MM.1S (cell line): ENCODE data around the gene SLC25A17.
A peak's percentile ranks its signal among the peaks of the same experiment; 100 is the strongest.
"Not testable (repeated sequence)": the region's sequence is repeated elsewhere in the genome, so short reads cannot be mapped to it uniquely, and the experiment has no call there.

Experiments
- DNase-seq: peaks from one replicate; pipeline ENCODE4 v3.0.0-alpha.2; 2015
- H2AFZ ChIP-seq: fragments of 300-600 bp; sonication (generic); 2 replicates; pipeline ENCODE4 v1.6.0; 2016; ENCODE audit warnings: antibody characterized with exemption, low read length
- H3F3A ChIP-seq: fragments of 300-600 bp; sonication (generic); 2 replicates; pipeline ENCODE4 v1.6.1; 2016; ENCODE audit warnings: mild to moderate bottlenecking, antibody characterized with exemption, low read length, moderate library complexity, mixed read lengths; ENCODE audit not compliant: insufficient read depth
- H3K27ac ChIP-seq: fragments of 300-600 bp; sonication (generic); 2 replicates; pipeline ENCODE4 v1.5.1; 2016; ENCODE audit warnings: mild to moderate bottlenecking, low read length
- H3K27me3 ChIP-seq: fragments of 300-600 bp; sonication (generic); replicated peaks from 2 replicates; pipeline ENCODE4 v1.6.0; 2016; ENCODE audit warnings: low read length; ENCODE audit not compliant: insufficient read depth
- H3K36me3 ChIP-seq: fragments of 300-600 bp; sonication (generic); replicated peaks from 2 replicates; pipeline ENCODE4 v1.6.1; 2016; ENCODE audit warnings: mild to moderate bottlenecking, low read length, mixed read lengths; ENCODE audit not compliant: insufficient read depth
- H3K4me1 ChIP-seq: fragments of 300-600 bp; sonication (generic); 2 replicates; pipeline ENCODE4 v1.6.1; 2016; ENCODE audit warnings: low read length, mixed read lengths
- H3K4me2 ChIP-seq: fragments of 300-600 bp; sonication (generic); 2 replicates; pipeline ENCODE4 v1.6.0; 2016; ENCODE audit warnings: low read depth, low read length
- H3K4me3 ChIP-seq: fragments of 300-600 bp; sonication (generic); 2 replicates; pipeline ENCODE4 v1.5.1; 2016; ENCODE audit warnings: low read length, mixed read lengths
- H3K79me2 ChIP-seq: fragments of 300-600 bp; sonication (generic); 2 replicates; pipeline ENCODE4 v1.6.1; 2016; ENCODE audit warnings: mixed run types, low read length, mixed read lengths
- H3K9ac ChIP-seq: fragments of 300-600 bp; sonication (generic); 2 replicates; pipeline ENCODE4 v1.6.1; 2016; ENCODE audit warnings: low read length, mixed read lengths
- H3K9me2 ChIP-seq: fragments of 300-600 bp; sonication (generic); replicated peaks from 2 replicates; pipeline ENCODE4 v1.6.1; 2016; ENCODE audit warnings: mild to moderate bottlenecking, low read length, mixed read lengths; ENCODE audit not compliant: insufficient read depth
- H3K9me3 ChIP-seq: fragments of 300-600 bp; sonication (generic); replicated peaks from 2 replicates; pipeline ENCODE4 v1.6.1; 2016; ENCODE audit warnings: mild to moderate bottlenecking, low read length, mixed read lengths; ENCODE audit not compliant: insufficient read depth
- H4K20me1 ChIP-seq: fragments of 300-600 bp; sonication (generic); 2 replicates; pipeline ENCODE4 v1.6.1; 2016; ENCODE audit warnings: mild to moderate bottlenecking, low read length, moderate library complexity, mixed read lengths; ENCODE audit not compliant: insufficient read depth
- EZH2 ChIP-seq: fragments of 300-600 bp; sonication (generic); optimal IDR thresholded peaks from 2 replicates; pipeline ENCODE3; 2017; ENCODE audit warnings: low read depth, mild to moderate bottlenecking, antibody characterized with exemption, low read length, mixed read lengths
- EZH2phosphoT487 ChIP-seq: fragments of 300-600 bp; sonication (generic); IDR thresholded peaks from 2 replicates; pipeline ENCODE4 v1.6.1; 2018; ENCODE audit warnings: antibody characterized with exemption, low read length
- TF ChIP-seq, protein P1 (sequence below): fragments of 300-600 bp; sonication (generic); IDR thresholded peaks from 2 replicates; pipeline ENCODE4 v1.5.1; 2016; ENCODE audit warnings: antibody characterized with exemption, low read length, mixed read lengths

SLC25A17 gene, protein sequence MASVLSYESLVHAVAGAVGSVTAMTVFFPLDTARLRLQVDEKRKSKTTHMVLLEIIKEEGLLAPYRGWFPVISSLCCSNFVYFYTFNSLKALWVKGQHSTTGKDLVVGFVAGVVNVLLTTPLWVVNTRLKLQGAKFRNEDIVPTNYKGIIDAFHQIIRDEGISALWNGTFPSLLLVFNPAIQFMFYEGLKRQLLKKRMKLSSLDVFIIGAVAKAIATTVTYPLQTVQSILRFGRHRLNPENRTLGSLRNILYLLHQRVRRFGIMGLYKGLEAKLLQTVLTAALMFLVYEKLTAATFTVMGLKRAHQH

DNA sequence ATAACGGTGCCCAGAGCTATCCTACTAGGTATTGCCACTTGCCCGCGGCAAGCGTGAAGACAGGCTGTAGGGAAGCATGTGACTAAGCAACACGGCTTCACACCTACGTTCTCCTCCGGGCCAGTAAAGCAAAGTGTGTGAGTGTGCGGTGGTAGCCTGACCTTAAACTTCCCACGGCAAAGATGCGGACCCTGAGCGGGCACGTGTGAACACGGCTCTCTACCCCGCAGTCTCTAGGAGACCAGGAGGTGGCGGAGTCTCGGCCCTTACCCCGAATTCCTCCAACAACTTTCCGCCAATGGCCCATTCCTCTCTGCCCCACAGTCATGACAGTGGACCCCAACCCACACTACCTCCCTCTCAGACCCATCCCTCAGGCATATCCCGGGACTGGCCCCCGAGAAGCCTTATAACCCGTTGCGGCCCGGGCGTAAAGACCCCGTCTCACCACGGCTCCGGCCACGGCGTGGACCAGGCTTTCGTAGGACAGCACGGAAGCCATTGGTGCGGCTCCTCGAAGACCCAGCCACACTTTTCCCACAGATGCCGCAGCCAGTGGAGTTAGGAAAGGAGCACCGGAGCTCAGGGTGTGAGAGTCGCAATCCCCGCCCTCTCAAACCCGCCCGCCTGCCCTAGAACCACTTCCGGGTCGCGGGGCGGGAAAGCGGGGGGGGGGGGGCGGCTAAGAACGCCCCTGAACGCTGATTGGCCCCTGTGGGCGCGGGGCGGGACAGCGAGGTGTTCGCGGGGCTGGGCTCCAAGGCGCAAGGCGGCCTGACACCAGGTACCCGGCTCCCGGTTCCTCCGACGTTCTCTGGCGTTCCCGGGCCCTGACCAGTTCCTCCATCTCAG lies at the start of gene SLC25A17:
Gene SLC25A17, minus strand, starts transcription at position 600 of the 852 bp plus-strand sequence. Its CDS starts 98 bp downstream, at position 502.
- Histone ChIP-seq H3K27me3 (no peaks in the 10 kb centered on the region), H3K27ac (peak within 1 kb of the TSS; percentile 66), H3K9me2 (no peaks in the 10 kb centered on the region), H2AFZ (peak within 1 kb of the TSS; percentile 94), H3K9ac (peak within 1 kb of the TSS; percentile 71), H3K36me3 (no peaks in the 10 kb centered on the region), H3K79me2 (peaks cover 46% of the 10 kb centered on the region), H3K4me2 (peak within 1 kb of the TSS; percentile 93), H3K9me3 (no peaks in the 10 kb centered on the region), H3F3A (peaks cover 27% of the 10 kb centered on the region), H3K4me3 (peak within 1 kb of the TSS; percentile 98), H4K20me1 (no peaks in the 10 kb centered on the region), H3K4me1 (peaks cover 17% of the 10 kb centered on the region)
- no peak for TF ChIP-seq EZH2
- TF ChIP-seq, protein P1, sequence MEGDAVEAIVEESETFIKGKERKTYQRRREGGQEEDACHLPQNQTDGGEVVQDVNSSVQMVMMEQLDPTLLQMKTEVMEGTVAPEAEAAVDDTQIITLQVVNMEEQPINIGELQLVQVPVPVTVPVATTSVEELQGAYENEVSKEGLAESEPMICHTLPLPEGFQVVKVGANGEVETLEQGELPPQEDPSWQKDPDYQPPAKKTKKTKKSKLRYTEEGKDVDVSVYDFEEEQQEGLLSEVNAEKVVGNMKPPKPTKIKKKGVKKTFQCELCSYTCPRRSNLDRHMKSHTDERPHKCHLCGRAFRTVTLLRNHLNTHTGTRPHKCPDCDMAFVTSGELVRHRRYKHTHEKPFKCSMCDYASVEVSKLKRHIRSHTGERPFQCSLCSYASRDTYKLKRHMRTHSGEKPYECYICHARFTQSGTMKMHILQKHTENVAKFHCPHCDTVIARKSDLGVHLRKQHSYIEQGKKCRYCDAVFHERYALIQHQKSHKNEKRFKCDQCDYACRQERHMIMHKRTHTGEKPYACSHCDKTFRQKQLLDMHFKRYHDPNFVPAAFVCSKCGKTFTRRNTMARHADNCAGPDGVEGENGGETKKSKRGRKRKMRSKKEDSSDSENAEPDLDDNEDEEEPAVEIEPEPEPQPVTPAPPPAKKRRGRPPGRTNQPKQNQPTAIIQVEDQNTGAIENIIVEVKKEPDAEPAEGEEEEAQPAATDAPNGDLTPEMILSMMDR, result peak; percentile 45
- peak; percentile 91 for DNase-seq

DNA sequence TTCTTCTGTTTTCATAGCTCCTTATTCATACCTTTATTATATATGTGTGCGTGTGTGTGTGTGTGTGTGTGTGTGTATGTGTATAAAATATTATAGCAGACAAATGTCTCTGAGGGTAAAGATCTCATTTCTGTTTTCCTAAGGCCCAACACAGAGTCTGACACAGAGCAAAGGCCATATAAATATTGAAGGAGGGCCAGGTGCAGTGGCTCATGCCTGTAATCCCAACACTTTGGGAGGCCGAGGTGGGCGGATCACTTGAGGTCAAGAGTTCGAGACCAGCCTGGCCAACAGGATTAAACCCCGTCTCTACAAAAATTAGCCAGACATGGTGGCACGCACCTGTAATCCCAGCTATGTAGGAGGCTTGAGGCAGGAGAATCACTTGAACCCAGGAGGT lies 49.2 kb upstream of the SLC25A17 start:
- H3K4me3 ChIP-seq, H3K27me3 ChIP-seq, H3F3A ChIP-seq, H3K9me2 ChIP-seq, H3K27ac ChIP-seq, H3K79me2 ChIP-seq, DNase-seq, H3K9ac ChIP-seq, H4K20me1 ChIP-seq, H3K36me3 ChIP-seq, H2AFZ ChIP-seq, H3K4me2 ChIP-seq, H3K9me3 ChIP-seq, H3K4me1 ChIP-seq: not testable (repeated sequence)

DNA sequence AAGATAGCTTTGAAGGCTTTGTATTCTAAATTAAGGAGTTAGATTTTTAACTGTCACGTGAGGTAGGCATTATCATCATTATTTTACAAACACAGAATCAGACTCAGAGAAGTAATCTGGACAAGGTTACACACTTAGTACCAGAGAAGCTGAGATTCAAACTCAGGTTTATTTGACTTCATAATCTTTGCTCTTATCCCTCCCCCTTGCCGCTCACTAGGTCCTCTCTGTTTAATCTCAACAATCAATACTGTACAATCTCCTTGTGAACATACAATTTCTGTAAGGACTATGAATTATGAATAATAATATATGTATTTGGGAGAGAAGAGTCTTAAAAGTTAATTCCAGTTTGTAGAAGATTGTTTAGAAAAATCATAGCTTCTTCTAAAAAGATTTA lies 48.0 kb upstream of the SLC25A17 start:
- TF ChIP-seq EZH2 (no peak), EZH2phosphoT487 (no peak)
- TF ChIP-seq, protein P1, result no peak
- Histone ChIP-seq H3K27ac (no peak overlapping the region), H3K9me3 (no peaks in the 10 kb centered on the region), H3K36me3 (no peaks in the 10 kb centered on the region), H3F3A (no peaks in the 10 kb centered on the region), H3K4me3 (no peak overlapping the region), H3K9ac (no peak overlapping the region), H3K79me2 (0 out of 2 replicates have a peak, but pooled peaks cover 8% of the 10 kb centered on the region), H3K27me3 (no peaks in the 10 kb centered on the region), H3K4me2 (no peak overlapping the region), H3K4me1 (no peaks in the 10 kb centered on the region), H3K9me2 (no peaks in the 10 kb centered on the region), H2AFZ (no peak overlapping the region), H4K20me1 (no peaks in the 10 kb centered on the region)
- no peak for DNase-seq
